HEK293 (cell line): ENCODE measurements around the gene PPDPF.

Experiments used
- CTCF ChIP-seq: fragments of 450-650 bp; formaldehyde crosslinking; IDR thresholded peaks from 2 replicates; pipeline ENCODE4 v1.5.1; 2016; ENCODE audit warnings: missing biosample characterization, missing genetic modification characterization
- TCF7L2 ChIP-seq: IDR thresholded peaks from 2 replicates; pipeline ENCODE4 v1.6.1; 2011; ENCODE audit warnings: low read depth, mild to moderate bottlenecking, inconsistent platforms, low read length, moderate library complexity, borderline replicate concordance
- ZFP3 ChIP-seq: fragments of 450-650 bp; formaldehyde crosslinking; IDR thresholded peaks from 2 replicates; pipeline ENCODE4 v1.5.1; 2016; ENCODE audit warnings: low read depth, missing biosample characterization, missing genetic modification characterization
- ZNF10 ChIP-seq: fragments of 450-650 bp; formaldehyde crosslinking; IDR thresholded peaks from 2 replicates; pipeline ENCODE4 v1.5.1; 2017; ENCODE audit warnings: missing biosample characterization, missing genetic modification characterization
- ZNF157 ChIP-seq: fragments of 450-650 bp; formaldehyde crosslinking; IDR thresholded peaks from 2 replicates; pipeline ENCODE4 v1.5.1; 2016; ENCODE audit warnings: missing biosample characterization, missing genetic modification characterization
- ZNF274 ChIP-seq, 2 experiments: fragments of 200-500 bp in 1 of 2; fragments of 450-650 bp in 1 of 2; sonication (Bioruptor generic) in 1 of 2; formaldehyde crosslinking in 1 of 2; IDR thresholded peaks; 2 replicates each; pipeline versions ENCODE4 v1.5.1 to v1.6.1; 2014 to 2016; ENCODE audit warnings: borderline replicate concordance in 1 of 2, inconsistent platforms in 1 of 2, low read length in 1 of 2, missing biosample characterization in 1 of 2, missing genetic modification characterization in 1 of 2
- ZNF670 ChIP-seq: fragments of 450-650 bp; formaldehyde crosslinking; IDR thresholded peaks from 2 replicates; pipeline ENCODE4 v1.5.1; 2016; ENCODE audit warnings: missing biosample characterization, missing genetic modification characterization, low read depth
- TF ChIP-seq, protein P1 (sequence below): fragments of 450-650 bp; formaldehyde crosslinking; IDR thresholded peaks from 2 replicates; pipeline ENCODE4 v1.5.1; 2016; ENCODE audit warnings: missing biosample characterization, missing genetic modification characterization
- TF ChIP-seq, protein P2 (sequence below): fragments of 450-650 bp; formaldehyde crosslinking; IDR thresholded peaks from 2 replicates; pipeline ENCODE4 v1.5.1; 2016; ENCODE audit warnings: missing biosample characterization, missing genetic modification characterization, low read depth
- TF ChIP-seq, protein P3 (sequence below): fragments of 450-650 bp; formaldehyde crosslinking; IDR thresholded peaks from 2 replicates; pipeline ENCODE4 v1.5.1; 2016; ENCODE audit warnings: missing biosample characterization, missing genetic modification characterization
- TF ChIP-seq, protein P4 (sequence below): fragments of 450-650 bp; formaldehyde crosslinking; IDR thresholded peaks from 2 replicates; pipeline ENCODE4 v1.5.1; 2016; ENCODE audit warnings: missing biosample characterization, missing genetic modification characterization

DNA sequence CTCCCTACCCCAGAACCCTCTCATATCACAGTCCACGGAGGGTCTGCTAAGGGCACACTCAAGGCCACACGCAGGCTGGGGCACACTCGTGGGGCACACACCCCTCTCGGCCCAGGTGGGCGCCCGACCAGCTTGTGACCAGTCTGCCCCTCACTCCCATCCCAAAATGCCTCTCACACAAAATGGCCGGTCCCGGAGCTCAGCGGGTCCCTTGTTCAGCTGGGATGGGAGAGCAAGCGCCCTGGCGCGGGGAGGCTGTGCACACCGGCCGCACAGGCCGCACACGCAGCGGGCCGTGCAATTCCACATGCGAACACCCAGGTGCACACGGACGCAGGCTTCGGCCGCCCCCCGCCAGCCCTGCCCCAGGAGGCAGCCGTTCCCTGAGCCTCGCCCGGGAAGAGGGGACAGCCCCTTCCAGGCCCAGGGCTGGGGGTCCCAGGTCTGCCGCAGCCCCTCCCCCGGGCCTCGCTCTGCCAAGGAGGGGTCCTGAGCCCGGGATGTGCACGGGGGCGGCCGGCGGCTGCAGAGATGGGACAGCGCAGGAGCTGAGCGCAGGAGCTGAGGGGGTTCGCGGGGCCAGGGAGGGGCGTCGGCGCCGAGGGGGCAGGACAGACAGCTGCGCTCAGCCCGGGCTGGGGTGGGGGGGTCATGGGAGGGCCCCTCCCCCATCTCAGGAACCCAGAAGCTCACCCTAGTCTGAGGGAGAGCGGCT, 49.4 kb upstream of the PPDPF start:
- TF ChIP-seq CTCF (tag by site-specific recombination) = no peak
- TF ChIP-seq ZNF670 = no peak
- TF ChIP-seq ZNF157 (tag by site-specific recombination) = no peak
- no peak for TF ChIP-seq ZNF10
- TF ChIP-seq, protein P1, sequence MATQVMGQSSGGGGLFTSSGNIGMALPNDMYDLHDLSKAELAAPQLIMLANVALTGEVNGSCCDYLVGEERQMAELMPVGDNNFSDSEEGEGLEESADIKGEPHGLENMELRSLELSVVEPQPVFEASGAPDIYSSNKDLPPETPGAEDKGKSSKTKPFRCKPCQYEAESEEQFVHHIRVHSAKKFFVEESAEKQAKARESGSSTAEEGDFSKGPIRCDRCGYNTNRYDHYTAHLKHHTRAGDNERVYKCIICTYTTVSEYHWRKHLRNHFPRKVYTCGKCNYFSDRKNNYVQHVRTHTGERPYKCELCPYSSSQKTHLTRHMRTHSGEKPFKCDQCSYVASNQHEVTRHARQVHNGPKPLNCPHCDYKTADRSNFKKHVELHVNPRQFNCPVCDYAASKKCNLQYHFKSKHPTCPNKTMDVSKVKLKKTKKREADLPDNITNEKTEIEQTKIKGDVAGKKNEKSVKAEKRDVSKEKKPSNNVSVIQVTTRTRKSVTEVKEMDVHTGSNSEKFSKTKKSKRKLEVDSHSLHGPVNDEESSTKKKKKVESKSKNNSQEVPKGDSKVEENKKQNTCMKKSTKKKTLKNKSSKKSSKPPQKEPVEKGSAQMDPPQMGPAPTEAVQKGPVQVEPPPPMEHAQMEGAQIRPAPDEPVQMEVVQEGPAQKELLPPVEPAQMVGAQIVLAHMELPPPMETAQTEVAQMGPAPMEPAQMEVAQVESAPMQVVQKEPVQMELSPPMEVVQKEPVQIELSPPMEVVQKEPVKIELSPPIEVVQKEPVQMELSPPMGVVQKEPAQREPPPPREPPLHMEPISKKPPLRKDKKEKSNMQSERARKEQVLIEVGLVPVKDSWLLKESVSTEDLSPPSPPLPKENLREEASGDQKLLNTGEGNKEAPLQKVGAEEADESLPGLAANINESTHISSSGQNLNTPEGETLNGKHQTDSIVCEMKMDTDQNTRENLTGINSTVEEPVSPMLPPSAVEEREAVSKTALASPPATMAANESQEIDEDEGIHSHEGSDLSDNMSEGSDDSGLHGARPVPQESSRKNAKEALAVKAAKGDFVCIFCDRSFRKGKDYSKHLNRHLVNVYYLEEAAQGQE (tag by site-specific recombination) = no peak
- TF ChIP-seq TCF7L2 = no peak
- TF ChIP-seq, protein P2, sequence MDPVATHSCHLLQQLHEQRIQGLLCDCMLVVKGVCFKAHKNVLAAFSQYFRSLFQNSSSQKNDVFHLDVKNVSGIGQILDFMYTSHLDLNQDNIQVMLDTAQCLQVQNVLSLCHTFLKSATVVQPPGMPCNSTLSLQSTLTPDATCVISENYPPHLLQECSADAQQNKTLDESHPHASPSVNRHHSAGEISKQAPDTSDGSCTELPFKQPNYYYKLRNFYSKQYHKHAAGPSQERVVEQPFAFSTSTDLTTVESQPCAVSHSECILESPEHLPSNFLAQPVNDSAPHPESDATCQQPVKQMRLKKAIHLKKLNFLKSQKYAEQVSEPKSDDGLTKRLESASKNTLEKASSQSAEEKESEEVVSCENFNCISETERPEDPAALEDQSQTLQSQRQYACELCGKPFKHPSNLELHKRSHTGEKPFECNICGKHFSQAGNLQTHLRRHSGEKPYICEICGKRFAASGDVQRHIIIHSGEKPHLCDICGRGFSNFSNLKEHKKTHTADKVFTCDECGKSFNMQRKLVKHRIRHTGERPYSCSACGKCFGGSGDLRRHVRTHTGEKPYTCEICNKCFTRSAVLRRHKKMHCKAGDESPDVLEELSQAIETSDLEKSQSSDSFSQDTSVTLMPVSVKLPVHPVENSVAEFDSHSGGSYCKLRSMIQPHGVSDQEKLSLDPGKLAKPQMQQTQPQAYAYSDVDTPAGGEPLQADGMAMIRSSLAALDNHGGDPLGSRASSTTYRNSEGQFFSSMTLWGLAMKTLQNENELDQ (tag by site-specific recombination) = no peak
- no peak for TF ChIP-seq ZNF274 (IDR thresholded peaks at IDR 0.05; ENCODE audit: low read length)
- TF ChIP-seq ZNF274 (tag by site-specific recombination; IDR thresholded peaks at IDR 0.05; ENCODE audit: borderline replicate concordance) = no peak
- TF ChIP-seq, protein P3, sequence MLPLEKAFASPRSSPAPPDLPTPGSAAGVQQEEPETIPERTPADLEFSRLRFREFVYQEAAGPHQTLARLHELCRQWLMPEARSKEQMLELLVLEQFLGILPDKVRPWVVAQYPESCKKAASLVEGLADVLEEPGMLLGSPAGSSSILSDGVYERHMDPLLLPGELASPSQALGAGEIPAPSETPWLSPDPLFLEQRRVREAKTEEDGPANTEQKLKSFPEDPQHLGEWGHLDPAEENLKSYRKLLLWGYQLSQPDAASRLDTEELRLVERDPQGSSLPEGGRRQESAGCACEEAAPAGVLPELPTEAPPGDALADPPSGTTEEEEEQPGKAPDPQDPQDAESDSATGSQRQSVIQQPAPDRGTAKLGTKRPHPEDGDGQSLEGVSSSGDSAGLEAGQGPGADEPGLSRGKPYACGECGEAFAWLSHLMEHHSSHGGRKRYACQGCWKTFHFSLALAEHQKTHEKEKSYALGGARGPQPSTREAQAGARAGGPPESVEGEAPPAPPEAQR (tag by site-specific recombination) = no peak
- TF ChIP-seq ZFP3 (tag by site-specific recombination) = no peak
- TF ChIP-seq, protein P4, sequence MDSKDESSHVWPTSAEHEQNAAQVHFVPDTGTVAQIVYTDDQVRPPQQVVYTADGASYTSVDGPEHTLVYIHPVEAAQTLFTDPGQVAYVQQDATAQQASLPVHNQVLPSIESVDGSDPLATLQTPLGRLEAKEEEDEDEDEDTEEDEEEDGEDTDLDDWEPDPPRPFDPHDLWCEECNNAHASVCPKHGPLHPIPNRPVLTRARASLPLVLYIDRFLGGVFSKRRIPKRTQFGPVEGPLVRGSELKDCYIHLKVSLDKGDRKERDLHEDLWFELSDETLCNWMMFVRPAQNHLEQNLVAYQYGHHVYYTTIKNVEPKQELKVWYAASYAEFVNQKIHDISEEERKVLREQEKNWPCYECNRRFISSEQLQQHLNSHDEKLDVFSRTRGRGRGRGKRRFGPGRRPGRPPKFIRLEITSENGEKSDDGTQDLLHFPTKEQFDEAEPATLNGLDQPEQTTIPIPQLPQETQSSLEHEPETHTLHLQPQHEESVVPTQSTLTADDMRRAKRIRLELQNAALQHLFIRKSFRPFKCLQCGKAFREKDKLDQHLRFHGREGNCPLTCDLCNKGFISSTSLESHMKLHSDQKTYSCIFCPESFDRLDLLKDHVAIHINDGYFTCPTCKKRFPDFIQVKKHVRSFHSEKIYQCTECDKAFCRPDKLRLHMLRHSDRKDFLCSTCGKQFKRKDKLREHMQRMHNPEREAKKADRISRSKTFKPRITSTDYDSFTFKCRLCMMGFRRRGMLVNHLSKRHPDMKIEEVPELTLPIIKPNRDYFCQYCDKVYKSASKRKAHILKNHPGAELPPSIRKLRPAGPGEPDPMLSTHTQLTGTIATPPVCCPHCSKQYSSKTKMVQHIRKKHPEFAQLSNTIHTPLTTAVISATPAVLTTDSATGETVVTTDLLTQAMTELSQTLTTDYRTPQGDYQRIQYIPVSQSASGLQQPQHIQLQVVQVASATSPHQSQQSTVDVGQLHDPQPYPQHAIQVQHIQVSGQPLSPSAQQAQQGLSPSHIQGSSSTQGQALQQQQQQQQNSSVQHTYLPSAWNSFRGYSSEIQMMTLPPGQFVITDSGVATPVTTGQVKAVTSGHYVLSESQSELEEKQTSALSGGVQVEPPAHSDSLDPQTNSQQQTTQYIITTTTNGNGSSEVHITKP (tag by site-specific recombination) = no peak
